ENCODE measurements around the gene ITGB8. TPM values are rescaled to one million over a fixed set of nuclear protein-coding genes. Genes with fewer than 3 reads are reported as not detected.

The ITGB8 gene
- total and polyA plus RNA-seq, 2 of the 4 experiments (the other 2 are of a cell fraction), result 2.6 to 10.2 TPM

GRCh38 chr7:20352573-20353306 is 22.0 kb downstream of the ITGB8 start:
- CTCF ChIA-PET, result no interaction called here

More at GRCh38 chr7:20352573-20353306, 22.0 kb downstream of the ITGB8 start:
- Histone ChIP-seq H2BK120ac (ENCODE audit: low read depth, low read length) (no peak overlapping the region), H3K9me1 (ENCODE audit: insufficient read depth, low read length) (peaks cover 4% of the 10 kb centered on the region; the same call in 1 of the 2 replicates), H2AK5ac (ENCODE audit: low read depth, low read length) (no peak overlapping the region), H4K8ac (ENCODE audit: low read depth in 2 of 2, low read length in 2 of 2) (no peak overlapping the region), H3K14ac (replicated peaks; ENCODE audit: low read depth, low read length) (no peak overlapping the region), H3K79me1 (ENCODE audit: low read depth in 1 of 2, low read length in 2 of 2) (no peaks in the 10 kb centered on the region), H2AFZ (replicated peaks; ENCODE audit: low read length, poor library complexity) (no peak overlapping the region), H3K27ac (ENCODE audit: insufficient read depth, low read length) (no peak overlapping the region), H3K4me2 (ENCODE audit: low read depth, low read length) (no peak overlapping the region), H2BK20ac (ENCODE audit: low read depth, low read length) (no peak overlapping the region), H3K23ac (ENCODE audit: low read depth, low read length) (no peak overlapping the region), H3K18ac (ENCODE audit: low read depth, low read length) (no peak overlapping the region), H3K4ac (ENCODE audit: low read depth, low read length) (no peak overlapping the region), H3K9me3 (ENCODE audit: control insufficient read depth, insufficient read depth, low read length) (no peaks in the 10 kb centered on the region), H4K91ac (ENCODE audit: insufficient read depth, low read depth, low read length) (no peak overlapping the region), H3K4me1 (ENCODE audit: control insufficient read depth, insufficient read depth, low read length) (peaks cover 6% of the 10 kb centered on the region; the same call in 1 of the 2 replicates), H3K4me3 (ENCODE audit: insufficient read depth, low read depth, low read length) (no peak overlapping the region), H4K20me1 (ENCODE audit: insufficient read depth, low read length) (no peaks in the 10 kb centered on the region), H2BK15ac (ENCODE audit: low read depth, low read length) (no peak overlapping the region), H3K27me3 (ENCODE audit: control insufficient read depth, insufficient read depth, low read length) (no peaks in the 10 kb centered on the region), H4K5ac (ENCODE audit: low read depth, low read length) (no peak overlapping the region), H3K9ac (ENCODE audit: low read depth, low read length) (no peak overlapping the region), H3K56ac (ENCODE audit: extremely low read depth, insufficient read depth, low read length) (no peak overlapping the region), H2BK5ac (ENCODE audit: low read depth, low read length, poor library complexity, severe bottlenecking) (no peak overlapping the region), H2AK9ac (replicated peaks; ENCODE audit: low read depth, low read length, poor library complexity) (no peak overlapping the region), H3K36me3 (ENCODE audit: control insufficient read depth, insufficient read depth, low read length) (peaks cover 5% of the 10 kb centered on the region; the same call in 1 of the 2 replicates)
- DNase-seq (peak; percentile 31), ATAC-seq (ENCODE audit: low read depth) (peak; percentile 15; the same call in 1 of the 2 replicates)
- TF ChIP-seq ELK1 (IDR thresholded peaks at IDR 0.05; ENCODE audit: borderline replicate concordance, low read depth, low read length), result no peak
- no peak for TF ChIP-seq POLR2A (IDR thresholded peaks at IDR 0.05; ENCODE audit: low read depth, low read length)
- no peak for TF ChIP-seq RFX5 (IDR thresholded peaks at IDR 0.05; ENCODE audit: low read depth, low read length)
- TF ChIP-seq CEBPB (IDR thresholded peaks at IDR 0.05; ENCODE audit: low read depth, low read length), result no peak
- no peak for TF ChIP-seq USF2 (IDR thresholded peaks at IDR 0.05; ENCODE audit: low read depth, low read length)
- no peak for TF ChIP-seq RAD21 (IDR thresholded peaks at IDR 0.05; ENCODE audit: low read length)
- no peak for TF ChIP-seq NFE2L2 (IDR thresholded peaks at IDR 0.05; ENCODE audit: low read depth, low read length)
- no TSS peak for BruUV-seq (replicated peaks)
- intact Hi-C loops (cut with micrococcal nuclease), result loop anchor here (5.0 kb wide), 1 partner anchor 35 kb away; no protein-coding TSS in a partner anchor
- in situ Hi-C loops (cut with MboI; ENCODE audit: low sequenced_read_pairs), result no loop called here
- dilution Hi-C loops (cut with HindIII; ENCODE audit: low sequenced_read_pairs, unreplicated experiment), result no loop called here
- POLR2A ChIA-PET (ENCODE audit: unreplicated experiment), result no interaction called here
- no CpG with 5 or more reads among the region's 4 CpGs for WGBS, 2 experiments (ENCODE audit: extremely low coverage in 2 of 2, insufficient read length in 1 of 2)

Data from IMR-90 (cell line).